SU-DHL-6 (cell line): ENCODE measurements around the gene AOAH.

Source experiments
- H2AFZ ChIP-seq: fragments of 200-600 bp; sonication (generic); 2 replicates; pipeline ENCODE4 v1.6.1; 2014; ENCODE audit warnings: low read depth, mild to moderate bottlenecking, moderate library complexity, mixed read lengths, antibody characterized with exemption, low read length; ENCODE audit not compliant: severe bottlenecking
- H3F3A ChIP-seq: fragments of 200-600 bp; shearing (Covaris generic); 2 replicates; pipeline ENCODE4 v1.6.0; 2016; ENCODE audit warnings: antibody characterized with exemption, mild to moderate bottlenecking; ENCODE audit not compliant: insufficient read depth
- H3K27ac ChIP-seq: fragments of 200-600 bp; sonication (generic); 2 replicates; pipeline ENCODE4 v1.5.1; 2016; ENCODE audit warnings: low read depth, mild to moderate bottlenecking, low read length, moderate library complexity, mixed read lengths
- H3K27me3 ChIP-seq: fragments of 200-600 bp; sonication (generic), shearing (Covaris generic); 2 replicates; pipeline ENCODE4 v1.6.0; 2014; ENCODE audit warnings: mild to moderate bottlenecking, low read length
- H3K36me3 ChIP-seq: fragments of 200-600 bp; sonication (generic); 2 replicates; pipeline ENCODE4 v1.6.1; 2014; ENCODE audit warnings: mild to moderate bottlenecking, low read length, mixed read lengths
- H3K4me2 ChIP-seq: fragments of 300-600, 200-600 bp; shearing (Covaris generic), sonication (generic); 2 replicates; pipeline ENCODE4 v1.6.0; 2014; ENCODE audit warnings: low read length, low read depth, mild to moderate bottlenecking; ENCODE audit not compliant: poor library complexity, severe bottlenecking
- H3K4me3 ChIP-seq: fragments of 200-600 bp; sonication (generic); 2 replicates; pipeline ENCODE4 v1.5.1; 2014; ENCODE audit warnings: antibody characterized with exemption, low read length, mild to moderate bottlenecking, mixed read lengths; ENCODE audit not compliant: insufficient read depth, poor library complexity, severe bottlenecking
- H3K79me2 ChIP-seq: fragments of 200-600 bp; sonication (generic); 2 replicates; pipeline ENCODE4 v1.6.1; 2014; ENCODE audit warnings: mild to moderate bottlenecking, low read length, moderate library complexity; ENCODE audit not compliant: insufficient read depth
- H3K9ac ChIP-seq: fragments of 200-600 bp; sonication (generic); 2 replicates; pipeline ENCODE4 v1.7.0; 2014; ENCODE audit warnings: mild to moderate bottlenecking, low read length
- H3K9me2 ChIP-seq: fragments of 200-600 bp; sonication (generic); replicated peaks from 2 replicates; pipeline ENCODE4 v1.6.1; 2014; ENCODE audit warnings: low read length; ENCODE audit not compliant: insufficient read depth
- H3K9me3 ChIP-seq: fragments of 200-600 bp; sonication (generic); 2 replicates; pipeline ENCODE4 v1.6.1; 2014; ENCODE audit warnings: low read length, mixed read lengths; ENCODE audit not compliant: insufficient read depth
- H4K20me1 ChIP-seq: fragments of 200-600 bp; sonication (generic); 2 replicates; pipeline ENCODE4 v1.6.1; 2014; ENCODE audit warnings: low read depth, mild to moderate bottlenecking, antibody characterized with exemption, low read length, moderate library complexity, mixed read lengths
- EZH2phosphoT487 ChIP-seq: fragments of 200-600 bp; sonication (generic), shearing (Covaris generic); conservative IDR thresholded peaks from 2 replicates; pipeline ENCODE4 v1.6.1; 2018; ENCODE audit warnings: mild to moderate bottlenecking, antibody characterized with exemption, low read length, moderate library complexity, mixed read lengths
- TF ChIP-seq, protein P1 (sequence below): fragments of 200-600 bp; sonication (generic); IDR thresholded peaks from one replicate; pipeline ENCODE4 v1.5.1; 2017; ENCODE audit warnings: antibody characterized with exemption, mild to moderate bottlenecking, low read length, moderate library complexity; ENCODE audit not compliant: insufficient read depth, poor library complexity, severe bottlenecking

Gene AOAH

GRCh38 chr7:36683695-36684357 is 40.5 kb downstream of the AOAH start:
- Histone ChIP-seq H3K36me3 (no peaks in the 10 kb centered on the region), H3K27ac (no peak overlapping the region), H2AFZ (no peak overlapping the region), H3K27me3 (no peaks in the 10 kb centered on the region), H3K9me2 (no peaks in the 10 kb centered on the region), H3K4me2 (no peak overlapping the region), H4K20me1 (no peaks in the 10 kb centered on the region), H3K9ac (no peak overlapping the region), H3F3A (no peaks in the 10 kb centered on the region), H3K4me3 (no peak overlapping the region), H3K79me2 (no peaks in the 10 kb centered on the region), H3K9me3 (no peaks in the 10 kb centered on the region)
- no peak for TF ChIP-seq EZH2phosphoT487
- TF ChIP-seq, protein P1, sequence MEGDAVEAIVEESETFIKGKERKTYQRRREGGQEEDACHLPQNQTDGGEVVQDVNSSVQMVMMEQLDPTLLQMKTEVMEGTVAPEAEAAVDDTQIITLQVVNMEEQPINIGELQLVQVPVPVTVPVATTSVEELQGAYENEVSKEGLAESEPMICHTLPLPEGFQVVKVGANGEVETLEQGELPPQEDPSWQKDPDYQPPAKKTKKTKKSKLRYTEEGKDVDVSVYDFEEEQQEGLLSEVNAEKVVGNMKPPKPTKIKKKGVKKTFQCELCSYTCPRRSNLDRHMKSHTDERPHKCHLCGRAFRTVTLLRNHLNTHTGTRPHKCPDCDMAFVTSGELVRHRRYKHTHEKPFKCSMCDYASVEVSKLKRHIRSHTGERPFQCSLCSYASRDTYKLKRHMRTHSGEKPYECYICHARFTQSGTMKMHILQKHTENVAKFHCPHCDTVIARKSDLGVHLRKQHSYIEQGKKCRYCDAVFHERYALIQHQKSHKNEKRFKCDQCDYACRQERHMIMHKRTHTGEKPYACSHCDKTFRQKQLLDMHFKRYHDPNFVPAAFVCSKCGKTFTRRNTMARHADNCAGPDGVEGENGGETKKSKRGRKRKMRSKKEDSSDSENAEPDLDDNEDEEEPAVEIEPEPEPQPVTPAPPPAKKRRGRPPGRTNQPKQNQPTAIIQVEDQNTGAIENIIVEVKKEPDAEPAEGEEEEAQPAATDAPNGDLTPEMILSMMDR, result no peak

DNA sequence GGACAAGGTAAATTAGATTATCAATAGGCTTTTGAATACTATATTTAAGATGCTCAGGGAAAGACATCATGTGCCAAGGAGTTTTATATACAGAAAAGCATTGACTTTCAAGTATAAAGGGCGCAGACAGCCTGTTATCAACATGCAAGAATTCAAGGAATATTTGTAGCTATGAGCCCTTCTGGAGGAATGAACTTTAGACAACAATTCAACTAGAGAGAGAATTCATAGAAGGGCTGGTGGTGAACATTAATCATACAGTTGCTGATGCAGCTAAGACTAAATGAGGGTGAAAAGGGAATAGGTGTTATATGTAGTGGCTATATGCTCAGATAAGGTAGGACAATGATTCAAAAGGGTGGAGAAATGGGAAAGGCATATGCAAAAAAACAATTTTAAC is 41.2 kb downstream of the AOAH start:
- no peaks in the 10 kb centered on the region for H3K79me2 ChIP-seq
- no peak overlapping the region for H3K27ac ChIP-seq
- no peaks in the 10 kb centered on the region for H3K9me2 ChIP-seq
- H3K4me3 ChIP-seq, result no peak overlapping the region
- H3K4me2 ChIP-seq, result no peak overlapping the region
- no peaks in the 10 kb centered on the region for H3K9me3 ChIP-seq
- H3K27me3 ChIP-seq, result no peaks in the 10 kb centered on the region
- H3K36me3 ChIP-seq, result no peaks in the 10 kb centered on the region
- H3K9ac ChIP-seq, result no peak overlapping the region
- no peak for TF ChIP-seq EZH2phosphoT487
- H2AFZ ChIP-seq, result no peak overlapping the region
- H4K20me1 ChIP-seq, result no peaks in the 10 kb centered on the region
- no peaks in the 10 kb centered on the region for H3F3A ChIP-seq

DNA sequence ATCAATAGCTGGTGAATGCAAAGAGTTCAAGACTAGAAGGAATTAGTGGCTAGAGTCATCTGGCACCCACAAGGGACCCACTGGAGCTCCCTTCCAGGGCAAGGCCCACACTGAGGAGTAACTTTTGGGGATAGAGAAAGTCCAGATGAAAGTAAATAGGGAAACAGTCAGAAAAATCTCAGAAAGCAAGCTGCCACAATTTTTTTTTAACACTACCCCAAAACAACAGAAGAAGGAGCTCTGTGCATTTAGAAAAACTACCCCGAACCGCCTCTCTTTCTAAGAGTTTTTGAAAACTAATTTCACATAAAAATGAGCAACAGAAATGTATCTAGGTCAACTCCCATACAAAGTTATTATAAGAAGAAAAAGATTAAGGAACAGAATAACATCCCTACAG is 42.2 kb downstream of the AOAH start:
- H3K9me3 ChIP-seq, result no peaks in the 10 kb centered on the region
- H3K36me3 ChIP-seq, result no peaks in the 10 kb centered on the region
- no peak overlapping the region for H3K27ac ChIP-seq
- H3K4me3 ChIP-seq, result no peak overlapping the region
- no peaks in the 10 kb centered on the region for H3F3A ChIP-seq
- TF ChIP-seq, protein P1, result no peak
- no peak for TF ChIP-seq EZH2phosphoT487
- no peaks in the 10 kb centered on the region for H4K20me1 ChIP-seq
- no peaks in the 10 kb centered on the region for H3K79me2 ChIP-seq
- H3K4me2 ChIP-seq, result no peak overlapping the region
- no peaks in the 10 kb centered on the region for H3K27me3 ChIP-seq
- H2AFZ ChIP-seq, result no peak overlapping the region
- no peaks in the 10 kb centered on the region for H3K9me2 ChIP-seq
- no peak overlapping the region for H3K9ac ChIP-seq

GRCh38 chr7:36677769-36678437 is 46.4 kb downstream of the AOAH start:
- H3K4me3 ChIP-seq, result no peak overlapping the region
- H3K9me2 ChIP-seq, result no peaks in the 10 kb centered on the region
- no peak overlapping the region for H2AFZ ChIP-seq
- no peak overlapping the region for H3K9ac ChIP-seq
- H3K4me2 ChIP-seq, result no peak overlapping the region
- no peaks in the 10 kb centered on the region for H3K36me3 ChIP-seq
- H3K27me3 ChIP-seq, result no peaks in the 10 kb centered on the region
- H3K9me3 ChIP-seq, result no peaks in the 10 kb centered on the region
- H3K27ac ChIP-seq, result no peak overlapping the region
- H3K79me2 ChIP-seq, result no peaks in the 10 kb centered on the region
- H4K20me1 ChIP-seq, result no peaks in the 10 kb centered on the region
- H3F3A ChIP-seq, result no peaks in the 10 kb centered on the region
- TF ChIP-seq, protein P1, result no peak
- TF ChIP-seq EZH2phosphoT487, result no peak
